AG09309 (cell line): ENCODE data around the gene LHFPL3.
A peak's percentile ranks its signal among the peaks of the same experiment; 100 is the strongest.

Experiments
- DNase-seq: peaks from one replicate; pipeline ENCODE4 v3.0.0-alpha.2; 2010; ENCODE audit warnings: low read depth
- H3K4me3 ChIP-seq: 2 replicates; pipeline ENCODE4 v1.5.1; 2011; ENCODE audit warnings: mild to moderate bottlenecking, low read depth, low read length, moderate library complexity; ENCODE audit not compliant: control insufficient read depth
- TF ChIP-seq, protein P1 (sequence below): IDR thresholded peaks from 2 replicates; pipeline ENCODE4 v1.5.1; 2011; ENCODE audit warnings: mild to moderate bottlenecking, low read depth, low read length, inconsistent platforms; ENCODE audit not compliant: insufficient read depth, control insufficient read depth; ENCODE audit errors: missing control alignments

LHFPL3 gene

DNA sequence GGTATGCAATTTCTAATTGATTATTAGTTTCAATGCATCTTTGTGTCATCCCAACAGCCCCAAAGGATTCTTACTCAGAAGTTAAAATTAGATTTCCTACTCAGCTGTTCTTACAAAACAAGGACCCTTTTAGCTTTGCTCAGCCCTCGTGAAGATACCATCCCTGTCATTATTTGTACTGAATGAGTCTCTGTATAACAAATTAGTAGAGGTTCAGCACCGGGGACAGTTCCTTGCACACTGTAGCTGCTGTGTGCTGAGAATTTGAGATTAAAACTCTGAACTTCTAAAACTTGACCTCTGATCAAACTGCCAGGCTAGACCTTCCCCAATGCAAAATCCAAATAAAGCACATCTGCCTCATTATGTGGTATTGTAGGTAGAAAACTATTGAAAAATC lies 299.1 kb downstream of the LHFPL3 start:
- TF ChIP-seq, protein P1, sequence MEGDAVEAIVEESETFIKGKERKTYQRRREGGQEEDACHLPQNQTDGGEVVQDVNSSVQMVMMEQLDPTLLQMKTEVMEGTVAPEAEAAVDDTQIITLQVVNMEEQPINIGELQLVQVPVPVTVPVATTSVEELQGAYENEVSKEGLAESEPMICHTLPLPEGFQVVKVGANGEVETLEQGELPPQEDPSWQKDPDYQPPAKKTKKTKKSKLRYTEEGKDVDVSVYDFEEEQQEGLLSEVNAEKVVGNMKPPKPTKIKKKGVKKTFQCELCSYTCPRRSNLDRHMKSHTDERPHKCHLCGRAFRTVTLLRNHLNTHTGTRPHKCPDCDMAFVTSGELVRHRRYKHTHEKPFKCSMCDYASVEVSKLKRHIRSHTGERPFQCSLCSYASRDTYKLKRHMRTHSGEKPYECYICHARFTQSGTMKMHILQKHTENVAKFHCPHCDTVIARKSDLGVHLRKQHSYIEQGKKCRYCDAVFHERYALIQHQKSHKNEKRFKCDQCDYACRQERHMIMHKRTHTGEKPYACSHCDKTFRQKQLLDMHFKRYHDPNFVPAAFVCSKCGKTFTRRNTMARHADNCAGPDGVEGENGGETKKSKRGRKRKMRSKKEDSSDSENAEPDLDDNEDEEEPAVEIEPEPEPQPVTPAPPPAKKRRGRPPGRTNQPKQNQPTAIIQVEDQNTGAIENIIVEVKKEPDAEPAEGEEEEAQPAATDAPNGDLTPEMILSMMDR: no peak
- no peak overlapping the region for H3K4me3 ChIP-seq
- no peak for DNase-seq

DNA sequence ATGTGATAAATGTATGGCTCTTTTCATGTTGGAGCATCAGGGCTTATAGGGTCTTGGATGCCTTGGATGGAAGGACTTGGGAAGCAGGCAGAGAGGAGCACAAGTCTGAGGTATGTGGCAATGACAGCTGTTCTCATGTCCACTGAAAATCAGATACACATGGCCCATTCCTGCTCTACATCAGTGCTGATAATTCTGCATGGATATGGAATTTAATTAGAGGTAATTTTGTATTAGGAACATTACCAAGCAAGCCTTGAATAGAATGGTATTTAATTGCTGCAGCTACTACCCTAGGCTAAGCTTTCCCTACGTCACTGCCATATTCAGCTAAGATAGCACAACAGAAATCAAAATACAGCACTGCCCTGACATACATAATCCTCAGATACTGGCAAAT lies 299.6 kb downstream of the LHFPL3 start:
- no peak for DNase-seq

DNA sequence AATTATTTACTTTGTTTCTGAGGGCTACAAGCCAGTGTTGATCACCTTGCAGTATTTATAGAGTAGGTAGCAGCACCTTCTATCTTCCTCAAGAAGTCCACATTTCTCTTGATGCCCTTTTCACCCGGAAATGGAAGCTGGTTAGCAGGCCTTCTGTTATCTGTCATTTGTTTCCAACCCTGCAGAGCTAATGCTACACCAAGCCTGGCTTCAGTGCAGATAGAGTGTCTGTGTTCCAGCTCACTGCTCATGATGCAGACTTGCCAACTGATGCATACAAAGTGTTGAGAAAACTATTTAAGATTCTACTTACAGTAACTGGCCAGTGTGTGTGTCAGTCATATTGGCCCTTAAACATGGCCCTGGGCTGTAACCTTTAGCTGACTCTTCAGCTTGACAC lies 301.0 kb downstream of the LHFPL3 start:
- TF ChIP-seq, protein P1: no peak
- no peak overlapping the region for H3K4me3 ChIP-seq
- DNase-seq: no peak

More for the DNA sequence above, 299.6 kb downstream of the LHFPL3 start:
- TF ChIP-seq, protein P1: no peak
- H3K4me3 ChIP-seq: no peak overlapping the region

DNA sequence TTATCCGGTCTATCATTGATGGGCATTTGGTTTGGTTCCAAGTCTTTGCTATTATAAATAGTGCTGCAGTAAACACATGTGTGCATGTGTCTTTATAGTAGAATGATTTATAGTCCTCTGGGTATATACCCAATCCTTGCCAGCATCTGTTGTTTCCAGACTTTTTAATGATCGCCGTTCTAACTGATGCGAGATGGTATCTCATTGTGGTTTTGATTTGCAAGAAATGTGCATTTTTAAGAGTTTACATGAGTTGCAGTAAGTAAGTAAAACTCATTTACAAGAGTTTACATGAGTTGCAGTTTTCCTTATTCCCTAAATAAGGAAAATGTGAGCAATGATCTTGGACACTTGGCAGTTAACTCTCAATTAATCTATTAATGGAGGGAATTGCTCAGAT lies 312.1 kb downstream of the LHFPL3 start:
- no peak for DNase-seq
- no peak overlapping the region for H3K4me3 ChIP-seq
- TF ChIP-seq, protein P1: no peak

DNA sequence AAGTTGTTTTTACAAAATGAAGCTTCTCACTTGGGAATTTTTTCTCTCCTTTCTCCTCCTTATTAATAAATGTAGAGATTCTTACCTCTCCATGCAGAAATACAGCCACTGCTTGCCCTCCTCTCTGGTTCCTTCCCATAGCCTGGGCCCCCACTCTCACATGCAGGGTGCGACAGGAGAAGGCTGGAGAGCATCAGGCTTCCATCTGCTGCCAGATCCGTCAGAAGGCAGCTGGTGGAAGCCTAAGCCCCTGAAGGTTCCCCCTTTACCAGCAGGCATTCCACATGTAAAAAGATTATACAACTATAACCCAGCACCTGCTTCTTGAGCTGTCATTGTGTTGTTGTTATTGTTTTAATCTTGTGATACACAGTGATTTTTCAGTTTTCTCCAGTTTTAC lies 314.2 kb downstream of the LHFPL3 start:
- TF ChIP-seq, protein P1: no peak
- H3K4me3 ChIP-seq: no peak overlapping the region
- no peak for DNase-seq

DNA sequence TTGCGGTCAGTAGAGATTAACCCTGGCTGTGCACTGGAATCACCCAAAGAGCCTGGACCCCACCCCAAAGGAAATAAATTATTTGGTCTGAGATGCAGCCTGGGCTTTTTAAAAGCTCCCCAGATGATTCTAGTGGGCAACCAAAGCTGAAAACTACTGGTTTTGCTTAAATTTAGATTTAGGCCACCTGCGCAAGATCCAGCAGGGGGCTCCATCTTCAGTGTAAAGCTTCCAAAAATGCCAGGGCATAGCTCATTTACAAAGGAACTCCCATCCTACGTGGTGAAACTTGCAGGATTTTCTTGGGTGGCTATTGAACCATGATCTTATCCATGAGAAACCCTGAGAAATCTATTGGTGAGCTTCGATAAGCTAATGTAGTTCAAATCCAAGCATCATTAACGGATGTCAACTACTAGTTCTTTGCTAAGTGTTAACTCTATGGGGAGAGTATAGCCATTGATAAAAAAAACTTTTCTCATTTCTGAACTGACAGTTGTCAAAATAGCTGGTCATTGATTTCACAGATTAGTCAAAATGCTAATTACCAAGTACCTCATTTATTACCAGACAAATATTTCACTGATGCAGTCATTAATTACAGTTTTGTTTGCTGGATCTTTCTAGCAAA lies 315.3 kb downstream of the LHFPL3 start:
- no peak overlapping the region for H3K4me3 ChIP-seq
- TF ChIP-seq, protein P1: peak; percentile 54
- no peak for DNase-seq

DNA sequence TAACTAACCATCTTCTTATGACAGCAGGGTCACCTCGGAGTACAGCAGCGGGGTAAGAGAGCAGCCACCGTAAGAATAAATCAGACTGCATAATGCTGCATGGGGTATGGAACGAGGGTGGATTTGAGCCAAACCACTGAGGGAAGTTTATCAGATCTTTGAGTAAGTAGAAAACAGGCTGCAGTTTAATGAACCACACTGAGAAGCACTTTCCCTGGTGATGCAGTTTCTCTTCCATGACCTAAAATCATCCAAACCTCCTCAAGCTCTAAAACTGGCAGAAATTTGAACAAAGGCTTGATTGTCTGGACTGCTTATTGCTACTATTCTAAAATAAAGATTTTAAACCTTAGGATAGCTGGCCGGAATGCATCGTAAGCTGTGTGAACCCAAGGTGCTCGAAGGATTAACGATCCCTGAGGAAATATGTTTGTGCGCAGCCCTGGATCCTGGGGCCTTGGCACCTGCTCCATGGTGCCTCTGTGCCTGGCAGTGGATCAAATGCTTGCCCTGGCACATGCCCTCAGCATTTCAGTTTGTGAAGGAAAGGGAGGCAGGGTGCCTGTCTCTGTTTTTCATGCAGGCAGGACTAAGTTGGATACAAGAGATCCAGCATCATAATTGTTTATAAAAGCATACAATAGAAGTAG lies 322.7 kb downstream of the LHFPL3 start:
- TF ChIP-seq, protein P1: no peak
- no peak overlapping the region for H3K4me3 ChIP-seq
- DNase-seq: no peak
